Thyroid gland (tissue), 4 donors: Measurements from ENCODE around the gene KRT14. TPM values are rescaled to one million over a fixed set of nuclear protein-coding genes. Genes with fewer than 3 reads are reported as not detected.

ENCODE experiments used
- DNase-seq, 2 donors: peaks; one replicate each; pipeline ENCODE4 v3.0.0-alpha.2; 2019
- H3K27ac ChIP-seq, 3 donors: fragments of 200-600 bp; sonication (generic); 1 replicate in 2 of 3; 2 replicates in 1 of 3; pipeline ENCODE4 v1.5.1; 2016 to 2019; ENCODE audit warnings: mild to moderate bottlenecking in 1 of 3, moderate library complexity in 1 of 3
- H3K27me3 ChIP-seq: fragments of 200-600 bp; sonication (generic); one replicate; pipeline ENCODE4 v1.5.1; 2019
- H3K36me3 ChIP-seq, 2 donors: fragments of 200-600 bp; sonication (generic); one replicate each; pipeline ENCODE4 v1.5.1; 2016 to 2019
- H3K4me1 ChIP-seq, 2 donors: fragments of 200-600 bp; sonication (generic); one replicate each; pipeline ENCODE4 v1.5.1; 2017 to 2019
- H3K4me3 ChIP-seq, 3 donors: fragments of 200-600 bp; sonication (generic); replicated peaks in 1 of 3; 1 replicate in 2 of 3; 2 replicates in 1 of 3; pipeline ENCODE4 v1.5.1; 2016; ENCODE audit warnings: mild to moderate bottlenecking in 1 of 3
- H3K9me3 ChIP-seq: fragments of 200-600 bp; sonication (generic); one replicate; pipeline ENCODE4 v1.5.1; 2017
- CTCF ChIP-seq, 6 experiments: fragments of 200-600 bp in 3 of 6; fragments of 450-650 bp in 3 of 6; sonication (generic) in 3 of 6; IDR thresholded peaks; one replicate each; pipeline ENCODE4 v1.5.1; 2016 to 2019; ENCODE audit warnings: antibody characterized with exemption in 6 of 6, mild to moderate bottlenecking in 2 of 6, inconsistent platforms in 1 of 6, moderate library complexity in 1 of 6
- POLR2A ChIP-seq, 2 donors: fragments of 450-650 bp; IDR thresholded peaks; one replicate each; pipeline ENCODE4 v1.6.1; 2017; ENCODE audit warnings: antibody characterized with exemption in 2 of 2, mild to moderate bottlenecking in 2 of 2, moderate library complexity in 1 of 2
- WGBS, 2 donors: methylation state at CpG; one replicate each; pipeline ENCODE4 v1.1.5; 2017; 5-methylcytosine and 5-hydroxymethylcytosine counted together
- intact Hi-C: fragments of 100-400 bp; cut with DNase I; formaldehyde crosslinking; loops from one replicate; pipeline ENCODE4 v1.15.1; 2023
- total RNA-seq, 4 donors: library from RNA; depleted of rRNA; stranded (reverse); fragments of >200 nt; gene quantifications; one replicate each; pipeline ENCODE4 v1.2.3, GENCODE V29; 2016

The KRT14 gene
- 10 to 100 TPM in 1 of 4 donors, under 1 TPM in 1, not detected in 2; 0.22 to 12.4 TPM for total RNA-seq

DNA sequence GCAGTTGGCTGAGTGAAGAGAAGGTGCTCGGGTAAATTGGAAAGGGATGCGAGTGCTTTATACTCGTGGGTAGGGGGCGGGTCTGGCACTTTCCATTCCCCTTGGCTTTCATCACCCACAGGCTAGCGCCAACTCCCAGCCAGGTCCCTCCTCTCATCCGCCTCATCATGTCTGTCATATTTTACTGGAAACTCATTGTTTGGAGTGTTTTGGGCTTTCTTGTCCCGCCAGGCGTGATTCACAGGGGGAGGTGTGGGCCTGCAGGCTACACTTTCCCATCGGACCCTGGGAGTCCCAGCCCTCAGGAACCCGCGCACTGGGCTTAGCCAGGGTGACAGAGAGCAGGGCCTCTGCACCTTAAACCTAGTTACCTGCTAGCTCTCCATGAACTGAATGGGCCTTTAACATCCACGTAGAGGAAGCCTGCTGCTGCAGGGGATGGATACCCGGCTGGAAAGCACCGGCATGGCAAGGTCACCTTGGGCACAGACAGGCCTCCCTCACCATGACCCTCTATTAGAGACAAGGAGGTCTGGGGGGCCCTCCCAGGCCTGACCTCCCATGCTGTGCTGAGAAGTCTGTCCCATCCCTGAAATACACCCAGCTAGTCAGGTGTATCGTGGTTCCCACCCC is at the start of gene KRT14:
Gene KRT14, minus strand, starts transcription at position 33 of the 633 bp plus-strand sequence. CDS start 61 bp downstream, outside the sequence.
- no peaks in the 10 kb centered on the region for H3K27me3 ChIP-seq
- no peaks in the 10 kb centered on the region for H3K9me3 ChIP-seq
- no peak within 1 kb of the TSS for H3K4me3 ChIP-seq
- 79 to 81% methylated on average over 12 to 13 of the region's 15 CpGs for WGBS, 2 donors
- no peak for DNase-seq
- no peaks in the 10 kb centered on the region for H3K36me3 ChIP-seq
- no peaks in the 10 kb centered on the region for H3K4me1 ChIP-seq
- intact Hi-C loops: no loop called here
- H3K27ac ChIP-seq: no peak within 1 kb of the TSS
- TF ChIP-seq CTCF (IDR thresholded peaks at IDR 0.05) (no peak), POLR2A (IDR thresholded peaks at IDR 0.05) (no peak)

DNA sequence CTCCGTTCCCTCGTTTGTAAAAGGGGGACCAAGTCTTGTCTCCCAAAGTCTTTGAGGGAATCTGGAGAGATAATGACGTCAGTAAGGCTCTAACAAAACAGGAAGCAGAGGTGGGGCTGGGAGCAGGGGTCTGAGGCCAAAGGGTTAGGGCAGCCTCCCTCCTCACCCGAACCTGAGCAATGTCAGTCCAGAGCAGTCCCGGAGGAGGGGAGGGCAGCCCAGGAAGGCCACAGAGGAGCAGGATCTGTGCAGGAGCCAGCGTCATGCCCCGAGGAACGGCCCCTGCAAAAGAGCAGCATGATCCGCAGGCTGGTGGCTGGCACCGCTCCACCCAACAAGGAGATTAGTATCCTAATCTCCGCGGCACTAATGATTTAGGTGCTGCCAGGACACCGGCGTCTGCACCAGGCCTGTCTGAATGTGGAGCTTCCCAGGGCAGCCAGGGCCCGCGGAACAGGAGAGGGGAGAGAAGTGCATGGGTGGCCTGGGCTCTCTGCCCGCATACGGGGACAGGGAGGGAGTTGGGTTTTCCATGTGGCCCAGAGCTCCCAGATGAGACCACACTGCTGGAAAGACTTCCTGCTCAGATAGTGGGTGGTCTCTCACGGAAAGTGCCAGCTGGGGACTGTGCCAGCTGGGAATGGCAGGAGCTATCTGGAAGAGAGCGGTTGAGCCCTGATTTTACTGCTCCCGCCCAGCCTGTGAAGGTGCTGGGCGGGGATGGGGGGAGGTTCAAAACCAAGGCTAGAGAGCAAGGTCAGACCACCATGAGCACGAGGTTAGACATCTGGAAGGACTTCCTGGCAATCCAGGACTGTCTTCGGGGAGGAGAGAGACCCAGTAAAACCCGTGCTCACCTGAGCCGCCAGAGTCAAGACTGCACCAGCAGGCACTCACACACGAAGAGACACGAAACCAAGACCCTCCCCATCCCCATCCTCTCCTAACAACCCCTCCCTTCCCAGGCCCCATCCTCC is 48.7 kb upstream of the KRT14 start:
- no peak for DNase-seq
- Histone ChIP-seq H3K9me3 (no peaks in the 10 kb centered on the region), H3K36me3 (no peaks in the 10 kb centered on the region), H3K27ac (no peak overlapping the region), H3K4me3 (no peak overlapping the region), H3K27me3 (no peaks in the 10 kb centered on the region), H3K4me1 (peaks cover 0 to 3% of the 10 kb centered on the region in 2 donors)
- TF ChIP-seq CTCF (IDR thresholded peaks at IDR 0.05): no peak
- TF ChIP-seq POLR2A (IDR thresholded peaks at IDR 0.05): no peak
- WGBS, 2 donors: 53 to 57% methylated on average over 28 of the region's 28 CpGs
- intact Hi-C loops: no loop called here

GRCh38 chr17:41634639-41635038 is 47.9 kb upstream of the KRT14 start:
- 72 to 92% methylated on average over 2 to 6 of the region's 7 CpGs for WGBS, 2 donors
- Histone ChIP-seq H3K27me3 (no peaks in the 10 kb centered on the region), H3K9me3 (no peaks in the 10 kb centered on the region), H3K27ac (no peak overlapping the region), H3K4me1 (peaks cover 0 to 3% of the 10 kb centered on the region in 2 donors), H3K4me3 (no peak overlapping the region), H3K36me3 (no peaks in the 10 kb centered on the region)
- intact Hi-C loops: no loop called here
- TF ChIP-seq CTCF (IDR thresholded peaks at IDR 0.05) (no peak), POLR2A (IDR thresholded peaks at IDR 0.05) (no peak)
- DNase-seq: no peak

DNA sequence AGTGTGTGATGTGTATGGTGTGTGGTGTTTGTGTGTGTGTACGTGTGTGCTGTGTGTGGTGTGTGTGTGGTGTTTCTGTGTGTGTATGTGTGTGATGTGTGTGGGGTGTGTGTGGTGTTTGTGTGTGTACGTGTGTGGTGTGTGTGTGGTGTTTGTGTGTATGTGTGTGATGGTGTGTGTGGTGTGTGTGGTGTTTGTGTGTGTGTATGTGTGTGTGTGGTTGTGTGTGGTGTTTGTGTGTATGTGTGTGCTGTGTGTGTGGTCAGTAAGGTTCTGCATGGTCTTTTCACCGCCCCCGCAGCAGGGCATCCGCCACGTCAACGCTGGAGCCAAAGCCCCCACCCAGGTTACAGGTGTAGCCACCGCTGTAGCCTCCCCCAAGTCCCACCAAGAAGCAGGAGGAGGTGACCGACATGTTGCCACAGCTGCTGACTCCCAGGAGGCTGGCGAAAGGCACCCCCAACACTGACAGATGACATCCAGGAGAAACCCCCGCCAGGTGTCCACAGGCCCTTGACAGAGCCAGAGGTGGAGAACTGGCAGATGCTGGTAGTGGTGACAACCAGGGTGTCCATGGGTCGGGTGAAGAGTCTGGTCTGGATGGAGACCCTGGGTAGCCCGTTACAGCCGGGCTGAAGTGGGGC is 47.0 kb upstream of the KRT14 start:
- Histone ChIP-seq H3K27ac (no peak overlapping the region), H3K36me3 (no peaks in the 10 kb centered on the region), H3K27me3 (no peaks in the 10 kb centered on the region), H3K4me1 (peaks cover 0 to 3% of the 10 kb centered on the region in 2 donors), H3K4me3 (no peak overlapping the region), H3K9me3 (no peaks in the 10 kb centered on the region)
- no peak for DNase-seq
- intact Hi-C loops: no loop called here
- TF ChIP-seq CTCF (IDR thresholded peaks at IDR 0.05): no peak
- TF ChIP-seq POLR2A (IDR thresholded peaks at IDR 0.05): no peak
- 92 to 94% methylated on average over 12 to 14 of the region's 14 CpGs for WGBS, 2 donors
